Measurements from ENCODE around the gene NTRK3.

DNA sequence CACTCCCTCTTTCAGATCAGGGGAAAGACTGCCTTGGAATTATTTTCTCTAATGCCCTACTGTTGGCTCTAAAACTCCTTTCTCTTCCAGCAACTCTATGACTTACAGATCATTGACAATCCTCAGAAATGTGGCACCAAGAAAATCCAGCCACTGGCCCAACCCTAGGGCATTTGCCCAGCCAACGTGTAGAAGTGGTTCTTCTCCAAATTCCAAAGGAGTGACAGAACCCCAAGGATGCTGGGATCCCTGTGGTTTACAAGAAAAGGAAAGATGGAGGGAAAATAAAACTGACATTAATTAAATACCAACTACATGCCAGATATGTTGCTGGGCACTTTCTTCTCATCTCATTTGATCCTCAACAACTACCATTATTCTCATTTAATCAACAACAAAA is 216.0 kb downstream of the NTRK3 start:
- TF ChIP-seq POLR2A (IDR thresholded peaks at IDR 0.05; ENCODE audit: low read depth, low read length), result no peak
- TF ChIP-seq, protein P1, sequence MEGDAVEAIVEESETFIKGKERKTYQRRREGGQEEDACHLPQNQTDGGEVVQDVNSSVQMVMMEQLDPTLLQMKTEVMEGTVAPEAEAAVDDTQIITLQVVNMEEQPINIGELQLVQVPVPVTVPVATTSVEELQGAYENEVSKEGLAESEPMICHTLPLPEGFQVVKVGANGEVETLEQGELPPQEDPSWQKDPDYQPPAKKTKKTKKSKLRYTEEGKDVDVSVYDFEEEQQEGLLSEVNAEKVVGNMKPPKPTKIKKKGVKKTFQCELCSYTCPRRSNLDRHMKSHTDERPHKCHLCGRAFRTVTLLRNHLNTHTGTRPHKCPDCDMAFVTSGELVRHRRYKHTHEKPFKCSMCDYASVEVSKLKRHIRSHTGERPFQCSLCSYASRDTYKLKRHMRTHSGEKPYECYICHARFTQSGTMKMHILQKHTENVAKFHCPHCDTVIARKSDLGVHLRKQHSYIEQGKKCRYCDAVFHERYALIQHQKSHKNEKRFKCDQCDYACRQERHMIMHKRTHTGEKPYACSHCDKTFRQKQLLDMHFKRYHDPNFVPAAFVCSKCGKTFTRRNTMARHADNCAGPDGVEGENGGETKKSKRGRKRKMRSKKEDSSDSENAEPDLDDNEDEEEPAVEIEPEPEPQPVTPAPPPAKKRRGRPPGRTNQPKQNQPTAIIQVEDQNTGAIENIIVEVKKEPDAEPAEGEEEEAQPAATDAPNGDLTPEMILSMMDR (IDR thresholded peaks at IDR 0.05; ENCODE audit: extremely low read depth in 1 of 2, insufficient read depth in 1 of 2, low read depth in 1 of 2, low read length in 2 of 2), result no peak
- TF ChIP-seq EZH2 (IDR thresholded peaks at IDR 0.05; ENCODE audit: borderline replicate concordance, low read depth, low read length, severe bottlenecking), result no peak
- no peak for TF ChIP-seq MYC (IDR thresholded peaks at IDR 0.05; ENCODE audit: low read depth, low read length)
- no peak for TF ChIP-seq POLR2AphosphoS5 (IDR thresholded peaks at IDR 0.05; ENCODE audit: insufficient read depth, low read depth, low read length)
- TF ChIP-seq, protein P2, sequence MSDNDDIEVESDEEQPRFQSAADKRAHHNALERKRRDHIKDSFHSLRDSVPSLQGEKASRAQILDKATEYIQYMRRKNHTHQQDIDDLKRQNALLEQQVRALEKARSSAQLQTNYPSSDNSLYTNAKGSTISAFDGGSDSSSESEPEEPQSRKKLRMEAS (IDR thresholded peaks at IDR 0.05; ENCODE audit: insufficient read depth, insufficient read length), result no peak
- no peak for TF ChIP-seq JUN (IDR thresholded peaks at IDR 0.05; ENCODE audit: borderline replicate concordance, insufficient read depth, insufficient read length, low read depth)
- TF ChIP-seq GATA2 (IDR thresholded peaks at IDR 0.05; ENCODE audit: insufficient read depth, insufficient read length, low read depth, low read length), result no peak

Data from endothelial cell of umbilical vein (primary cell).